SK-MEL-5 (cell line): ENCODE measurements around the gene LAMB1. TPM values are rescaled to one million over a fixed set of nuclear protein-coding genes. Genes with fewer than 3 reads are reported as not detected.
"Not testable (repeated sequence)": the region's sequence is repeated elsewhere in the genome, so short reads cannot be mapped to it uniquely, and the experiment has no call there.

ENCODE experiments used
- DNase-seq: peaks from one replicate; pipeline ENCODE4 v3.0.0-alpha.2; 2016; ENCODE audit warnings: low read depth, low spot score
- in situ Hi-C: cut with HindIII; loops from 2 replicates; pipeline ENCODE4 v1.10.0; 2016; ENCODE audit warnings: low sequenced_read_pairs, high pct_unique_total_duplicates, low pct_unique_long_range_greater_than_20kb
- total RNA-seq: library from RNA; depleted of rRNA; stranded (reverse); fragments of >200 nt; shearing (Covaris generic); gene quantifications from 2 replicates; pipeline ENCODE4 v1.2.3, GENCODE V29; 2014

LAMB1 gene
- total RNA-seq, 1 experiment from 2014 or later: 89.0 TPM

DNA sequence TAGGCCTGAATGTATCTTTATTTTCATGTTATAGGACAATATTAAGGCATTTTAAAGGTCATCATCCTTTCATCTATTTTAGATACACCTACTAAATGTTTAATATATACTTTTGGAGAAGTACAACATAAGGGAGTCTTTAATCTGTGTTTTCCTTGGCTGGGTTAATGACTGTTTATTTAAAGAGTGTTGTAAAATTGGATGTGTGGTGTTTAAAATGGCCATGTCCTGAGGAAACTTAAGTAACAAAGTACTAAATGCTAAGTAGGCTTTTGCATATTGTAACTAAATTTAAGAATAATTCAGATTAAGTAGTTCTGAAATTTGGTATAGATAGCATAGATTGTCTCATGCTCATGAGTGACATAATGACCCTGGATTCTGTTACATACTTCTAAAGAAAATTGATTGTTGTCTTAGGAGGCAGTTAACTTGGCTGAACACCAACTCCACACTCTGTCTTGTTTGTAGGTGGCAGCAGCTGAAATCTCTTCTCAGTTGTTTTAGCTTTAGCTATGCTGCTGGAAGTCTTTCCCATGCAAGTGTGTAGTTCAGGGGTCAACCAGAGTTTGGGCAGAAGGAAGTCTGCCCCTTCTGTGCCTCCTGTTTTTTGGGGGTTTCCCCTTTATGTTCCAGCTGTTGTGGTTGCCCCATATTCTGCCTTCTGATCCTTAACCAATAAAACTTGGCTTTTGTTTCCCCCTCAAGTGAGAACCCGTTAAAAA lies 82.8 kb downstream of the LAMB1 start:
- in situ Hi-C loops: no loop called here
- DNase-seq: no peak

DNA sequence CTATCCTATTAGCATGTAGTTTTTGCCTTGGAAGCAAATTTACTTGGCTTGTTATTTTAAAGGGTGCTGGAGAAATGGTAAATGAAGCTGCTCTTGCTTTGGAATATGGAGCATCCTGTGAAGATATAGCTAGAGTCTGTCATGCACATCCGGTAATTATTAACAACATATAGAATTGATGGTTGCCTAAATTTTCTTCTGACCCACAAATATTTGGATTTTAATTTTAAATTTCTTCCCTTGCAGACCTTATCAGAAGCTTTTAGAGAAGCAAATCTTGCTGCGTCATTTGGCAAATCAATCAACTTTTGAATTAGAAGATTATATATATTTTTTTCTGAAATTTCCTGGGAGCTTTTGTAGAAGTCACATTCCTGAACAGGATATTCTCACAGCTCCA lies 84.0 kb downstream of the LAMB1 start:
- in situ Hi-C loops: no loop called here
- no peak for DNase-seq

DNA sequence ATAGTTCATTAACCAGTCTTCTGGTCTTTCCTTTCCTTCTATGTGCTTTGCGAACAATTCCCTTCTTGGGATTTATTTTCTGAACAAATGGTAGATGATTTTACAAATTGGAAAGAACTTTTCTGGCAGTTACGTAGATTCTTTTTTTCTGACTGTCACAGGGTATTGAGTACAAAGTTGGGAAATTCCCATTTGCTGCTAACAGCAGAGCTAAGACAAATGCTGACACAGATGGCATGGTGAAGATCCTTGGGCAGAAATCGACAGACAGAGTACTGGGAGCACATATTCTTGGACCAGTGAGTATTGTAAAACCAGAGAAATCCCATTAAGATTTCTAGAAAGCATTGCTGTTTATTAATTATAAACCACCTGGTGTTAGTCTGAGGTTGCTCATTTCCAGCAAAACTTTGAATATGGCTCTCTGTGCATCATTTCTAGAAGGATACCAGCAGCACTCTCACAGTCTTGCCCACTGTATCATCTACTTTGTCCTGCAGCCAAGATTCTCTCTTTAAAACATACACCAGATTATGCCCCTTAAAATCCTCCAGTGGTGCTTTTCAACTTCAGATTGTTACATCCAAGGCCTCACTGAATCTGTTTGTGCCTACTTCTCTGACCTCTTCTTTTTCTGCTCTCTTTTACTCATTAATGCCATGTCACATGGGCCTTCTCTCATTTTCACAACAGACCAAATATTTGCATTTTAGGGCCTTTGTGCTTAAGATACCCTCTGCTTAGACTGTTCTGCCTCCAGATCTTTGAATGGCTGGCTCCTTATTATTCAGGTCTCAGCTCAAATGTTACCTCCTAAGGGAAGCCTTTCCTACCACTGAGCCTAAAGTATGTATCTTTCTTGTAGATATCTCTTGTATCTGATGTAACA lies 85.0 kb downstream of the LAMB1 start:
- DNase-seq: no peak
- in situ Hi-C loops: no loop called here

DNA sequence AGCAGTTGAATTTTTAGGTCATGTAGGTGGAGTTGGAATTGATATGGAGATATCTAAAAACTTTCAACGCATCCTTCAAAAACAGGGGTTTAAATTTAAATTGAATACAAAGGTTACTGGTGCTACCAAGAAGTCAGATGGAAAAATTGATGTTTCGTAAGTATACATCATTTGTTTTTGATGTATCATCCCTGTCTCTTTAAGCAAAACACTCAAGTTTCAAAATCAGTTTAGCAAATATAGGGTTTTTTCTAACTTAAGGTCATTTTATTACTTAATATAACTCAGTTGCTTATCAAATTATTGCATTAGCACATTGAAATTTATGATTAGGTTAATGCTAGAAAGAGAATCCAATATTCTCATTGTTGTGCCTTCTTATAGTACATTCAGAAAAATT lies 87.4 kb downstream of the LAMB1 start:
- in situ Hi-C loops: no loop called here

DNA sequence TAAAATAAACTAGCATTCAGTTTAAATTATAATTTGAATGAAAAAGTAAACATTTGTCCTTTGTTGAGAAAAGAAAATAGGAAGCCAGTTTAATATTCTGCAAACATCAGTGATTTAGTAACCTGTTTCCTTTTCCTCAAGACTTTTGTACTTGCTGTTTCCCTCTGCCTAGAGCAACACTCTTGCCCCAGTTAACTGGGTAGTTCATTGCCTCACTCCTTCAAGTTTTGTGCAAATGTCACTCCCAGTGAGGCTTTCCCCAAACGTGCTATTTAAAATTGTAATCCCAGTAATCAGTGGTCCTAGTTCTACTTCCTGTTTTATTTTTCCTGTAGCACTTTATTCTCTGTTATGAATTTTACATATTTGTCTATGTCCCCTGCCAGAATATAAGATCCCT lies 88.1 kb downstream of the LAMB1 start:
- DNase-seq: no peak
- in situ Hi-C loops: no loop called here

More for the DNA sequence above, 87.4 kb downstream of the LAMB1 start:
- DNase-seq: no peak

DNA sequence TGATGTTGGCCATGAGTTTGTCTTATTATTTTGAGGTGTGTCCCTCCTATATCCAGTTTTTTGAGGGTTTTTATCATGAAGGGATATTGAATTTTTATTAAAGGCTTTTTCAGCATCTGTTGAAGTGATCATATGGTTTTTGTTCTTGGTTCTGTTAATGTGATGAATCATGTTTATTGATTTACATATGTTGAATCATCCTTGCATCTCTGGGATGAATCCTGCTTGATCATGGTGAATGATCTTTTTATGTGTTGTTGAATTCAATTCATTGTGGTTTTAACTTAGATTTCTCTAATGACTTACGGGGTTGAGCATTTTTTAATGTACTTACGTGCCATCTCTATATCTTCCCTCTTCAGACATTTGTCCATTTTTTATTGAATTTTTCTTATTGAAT lies 89.1 kb downstream of the LAMB1 start:
- in situ Hi-C loops: no loop called here
- DNase-seq: peak; percentile 38

DNA sequence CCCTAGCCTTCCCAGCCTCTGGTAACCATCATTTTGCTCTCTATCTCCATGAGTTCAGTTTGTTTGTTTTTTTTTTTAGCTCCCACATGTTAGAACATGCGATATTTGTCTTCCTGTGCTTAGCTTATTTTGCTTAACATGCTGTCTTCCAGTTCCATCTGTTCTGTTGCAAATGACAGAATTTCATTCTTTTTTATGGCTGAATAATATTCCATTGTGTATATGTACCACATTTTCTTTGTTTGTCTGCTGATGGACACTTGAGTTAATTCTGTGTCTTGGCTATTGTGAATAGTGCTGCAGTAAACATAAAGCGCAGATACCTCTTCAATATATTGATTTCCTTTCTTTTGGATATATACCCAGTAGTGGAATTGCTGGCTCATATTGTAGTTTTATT lies 91.0 kb downstream of the LAMB1 start:
- in situ Hi-C loops: no loop called here
- no peak for DNase-seq

DNA sequence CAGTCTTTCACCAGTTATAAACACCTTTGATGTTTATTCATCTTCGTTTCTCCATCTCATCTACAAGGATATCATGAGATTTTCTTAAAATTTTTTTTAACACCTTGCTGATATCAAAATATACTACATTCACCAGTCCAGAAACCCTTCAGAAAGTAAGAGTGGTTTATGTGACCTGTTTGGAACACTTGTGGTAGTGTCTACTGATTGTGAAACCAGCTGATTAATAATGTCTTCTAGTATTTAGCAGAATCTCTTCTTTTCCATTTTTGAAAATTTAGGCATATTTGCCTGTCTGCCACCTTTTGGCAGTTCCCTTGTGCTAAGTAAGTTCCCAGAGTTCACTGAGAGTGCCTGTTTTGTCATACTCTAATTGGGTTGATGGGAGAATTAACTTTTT lies 93.5 kb downstream of the LAMB1 start:
- DNase-seq: no peak
- in situ Hi-C loops: no loop called here

DNA sequence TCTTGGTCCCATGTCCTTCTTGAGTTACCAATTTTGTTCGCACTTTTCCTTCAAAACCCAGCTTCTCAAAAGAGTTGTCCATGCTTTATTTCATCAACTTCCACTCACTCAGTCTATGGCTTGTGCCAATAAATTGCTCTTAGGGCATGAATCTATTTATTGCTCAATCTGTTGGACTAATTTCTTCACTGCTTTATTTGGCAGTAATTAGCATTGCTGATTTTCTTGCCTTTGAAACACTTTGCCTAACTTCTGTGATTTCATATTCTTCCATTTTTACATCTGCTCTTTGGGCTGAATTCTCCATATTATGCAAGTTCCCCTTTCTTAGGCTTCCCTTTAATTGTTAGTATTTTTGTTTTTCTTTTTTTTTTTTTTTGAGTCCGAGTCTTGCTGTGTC lies 95.2 kb downstream of the LAMB1 start:
- in situ Hi-C loops: no loop called here
- no peak for DNase-seq

DNA sequence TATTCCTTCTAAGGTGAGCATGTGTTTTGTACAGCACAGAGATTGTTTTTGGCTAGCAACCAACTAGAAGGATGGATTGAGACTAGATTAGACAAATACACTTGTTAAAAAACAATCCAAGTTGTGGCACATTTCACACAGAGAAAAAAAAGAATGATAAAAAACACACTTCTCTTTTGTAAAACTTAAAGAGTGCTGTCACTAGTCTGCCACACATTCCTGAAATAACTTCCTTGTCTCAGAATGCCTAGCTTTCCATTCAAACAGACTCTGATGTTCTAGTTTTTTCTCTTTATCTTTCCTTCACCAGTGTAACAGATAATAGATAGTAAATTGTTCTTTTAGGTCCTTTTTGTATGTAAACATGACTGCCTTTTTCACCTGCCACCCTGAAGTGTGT lies 100.6 kb downstream of the LAMB1 start:
- no peak for DNase-seq
- in situ Hi-C loops: no loop called here

DNA sequence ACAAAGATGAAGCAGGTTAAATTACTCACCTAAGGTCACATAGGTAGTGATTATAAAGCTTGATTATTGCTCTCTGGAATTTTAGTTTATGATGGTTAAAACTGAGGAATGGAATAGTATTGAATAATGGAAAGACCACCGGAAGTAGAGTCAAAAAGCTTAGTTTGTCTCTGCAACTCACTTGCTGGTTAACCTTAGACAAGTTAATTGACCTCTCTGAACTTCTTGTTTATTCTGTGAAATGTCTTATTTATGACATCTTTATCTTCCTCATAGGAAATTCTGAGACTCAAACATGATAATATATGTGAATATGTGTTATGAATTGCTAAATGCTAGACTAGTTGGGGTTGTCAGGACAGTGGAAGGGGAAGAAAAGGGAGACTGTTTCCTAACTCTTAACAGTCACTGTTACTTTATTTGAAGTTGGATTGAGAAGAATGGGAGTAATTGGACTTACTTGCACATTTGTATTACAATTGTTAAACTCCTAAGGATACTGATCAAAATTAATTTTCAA lies 102.4 kb downstream of the LAMB1 start:
- DNase-seq: no peak
- in situ Hi-C loops: no loop called here

DNA sequence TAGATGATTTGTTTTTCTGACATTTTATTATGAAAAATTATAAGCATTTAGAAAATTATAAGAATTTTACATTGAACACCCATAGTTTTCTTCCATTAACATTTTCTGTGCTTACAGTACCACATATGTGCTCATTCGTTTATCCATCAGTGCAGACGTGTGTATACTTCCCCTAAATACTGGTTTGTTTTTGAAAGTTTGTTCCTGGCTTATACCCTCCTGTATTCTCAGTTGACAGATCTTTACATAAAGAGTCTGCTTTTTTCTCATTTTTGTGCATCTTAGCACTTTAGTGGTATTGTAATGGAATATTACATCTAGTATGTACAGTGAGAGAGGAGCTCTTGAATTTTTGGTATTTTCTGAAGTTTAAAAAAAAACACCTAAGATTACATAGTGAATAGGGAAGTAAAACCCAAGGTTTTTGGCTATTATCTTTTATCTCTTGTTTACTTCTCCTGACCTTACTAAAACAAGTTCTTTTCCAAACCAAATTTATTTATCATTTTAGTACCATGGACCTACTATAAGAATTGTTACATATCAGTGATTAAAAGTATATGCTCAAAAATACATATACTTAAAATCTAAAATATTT lies 103.9 kb downstream of the LAMB1 start:
- in situ Hi-C loops: no loop called here
- no peak for DNase-seq

DNA sequence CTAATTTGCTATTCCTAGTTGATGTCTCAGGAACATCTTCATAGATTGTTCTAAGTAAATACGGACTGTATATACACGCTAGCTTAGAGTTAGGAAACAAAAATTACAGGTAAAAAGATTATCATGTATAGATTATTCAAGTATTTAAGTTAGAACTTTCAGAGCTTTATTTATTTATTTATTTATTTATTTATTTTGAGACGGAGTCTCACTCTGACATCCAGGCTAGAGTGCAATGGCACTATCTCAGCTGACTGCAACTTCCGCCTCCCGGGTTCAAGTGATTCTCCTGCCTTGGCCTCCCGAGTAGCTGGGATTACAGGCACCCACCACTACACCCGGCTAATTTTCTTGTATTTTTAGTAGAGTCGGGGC lies 110.6 kb downstream of the LAMB1 start:
- DNase-seq, in situ Hi-C loops: not testable (repeated sequence)

DNA sequence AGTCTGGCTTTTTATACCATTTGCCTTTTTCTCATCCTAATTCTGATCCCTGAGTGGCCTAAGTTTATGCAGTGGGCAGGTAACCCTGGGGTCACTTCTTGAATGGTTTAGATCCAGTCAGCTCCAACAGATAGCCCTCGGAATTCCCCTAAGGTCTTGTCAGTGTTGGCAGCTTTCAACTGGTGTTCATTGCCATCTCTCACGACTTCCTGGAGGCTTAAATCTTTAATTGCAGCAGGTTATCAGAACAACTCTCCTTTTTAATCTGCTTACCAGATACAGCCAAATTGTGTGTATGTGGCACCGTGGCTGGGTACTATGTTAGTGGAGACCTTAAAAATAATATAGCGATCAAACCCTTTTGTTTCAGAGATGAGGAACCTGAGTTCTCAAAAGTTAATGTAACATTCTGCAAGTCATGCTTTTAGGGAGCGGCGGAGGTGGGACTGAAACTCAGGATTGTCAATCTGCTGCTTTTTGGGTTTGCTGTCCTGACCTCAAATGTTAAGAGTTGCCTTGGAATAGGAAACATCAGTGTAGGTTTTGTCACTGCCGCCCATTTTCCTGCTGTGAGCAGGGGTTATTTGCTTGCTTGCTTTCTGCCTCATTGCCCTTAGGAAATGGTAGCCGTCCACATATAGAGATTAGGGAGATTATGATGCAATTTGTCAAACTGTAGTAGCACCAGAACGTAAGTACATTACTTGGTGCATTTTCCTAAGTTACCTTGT lies 111.2 kb downstream of the LAMB1 start:
- in situ Hi-C loops: no loop called here
- DNase-seq: no peak

DNA sequence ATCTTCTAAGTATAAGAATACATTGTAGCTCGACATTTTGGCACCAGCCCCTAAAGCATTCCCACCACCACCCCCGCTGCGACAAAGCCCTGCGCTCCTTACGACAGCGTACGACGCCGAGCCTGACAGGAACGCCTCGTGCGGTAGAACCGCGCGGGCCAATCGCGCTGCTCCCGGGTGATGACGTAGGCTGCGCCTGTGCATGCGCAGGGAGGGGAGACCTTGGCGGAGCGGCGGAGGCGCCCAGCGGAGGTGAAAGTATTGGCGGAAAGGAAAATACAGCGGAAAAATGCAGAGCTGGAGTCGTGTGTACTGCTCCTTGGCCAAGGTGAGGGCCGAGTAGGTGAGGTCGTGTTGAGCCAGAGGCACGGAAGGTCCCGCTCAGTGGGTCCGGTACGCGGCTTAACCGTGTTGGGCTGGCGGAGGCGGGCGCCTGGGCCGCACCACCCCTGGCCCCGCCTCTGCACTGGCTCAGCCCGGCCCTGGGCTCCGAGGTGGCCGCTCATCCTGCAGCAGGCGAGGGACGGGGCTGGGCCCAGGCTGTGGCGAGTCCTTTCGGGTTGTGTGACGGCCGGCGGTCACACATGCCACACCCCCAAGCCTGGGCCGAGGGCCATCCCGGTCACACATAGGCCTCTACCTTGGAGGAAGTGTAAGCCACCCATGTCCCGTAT lies 111.9 kb downstream of the LAMB1 start, which contains the start of gene DLD:
DLD (plus strand) TSS at position 222 of the 674 bp plus-strand sequence; CDS start at position 290, 68 bp downstream.
- in situ Hi-C loops: no loop called here
- peak; percentile 94 for DNase-seq

DNA sequence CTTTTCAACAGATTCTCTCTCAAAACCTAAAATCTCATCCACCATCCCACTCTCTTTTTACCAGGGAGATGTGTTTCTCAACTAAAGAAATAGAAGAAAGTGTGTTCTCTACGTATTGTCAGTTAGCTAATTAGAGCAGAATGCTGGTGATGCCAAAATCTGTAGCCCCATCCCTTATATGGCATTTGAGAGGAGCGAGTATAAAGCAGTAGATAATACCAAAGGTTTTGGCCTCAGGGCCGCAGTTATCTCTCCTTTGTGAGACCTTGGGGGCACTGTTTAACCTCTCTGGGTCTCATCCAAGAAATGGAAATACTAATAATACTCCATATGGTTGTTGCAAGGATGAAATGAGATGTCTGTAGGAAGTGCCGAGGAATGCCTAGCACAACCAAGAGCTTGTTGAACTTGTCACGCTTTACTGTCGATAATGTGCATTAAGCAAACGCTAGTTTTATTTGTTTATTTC lies 112.4 kb downstream of the LAMB1 start:
- in situ Hi-C loops: no loop called here

DNA sequence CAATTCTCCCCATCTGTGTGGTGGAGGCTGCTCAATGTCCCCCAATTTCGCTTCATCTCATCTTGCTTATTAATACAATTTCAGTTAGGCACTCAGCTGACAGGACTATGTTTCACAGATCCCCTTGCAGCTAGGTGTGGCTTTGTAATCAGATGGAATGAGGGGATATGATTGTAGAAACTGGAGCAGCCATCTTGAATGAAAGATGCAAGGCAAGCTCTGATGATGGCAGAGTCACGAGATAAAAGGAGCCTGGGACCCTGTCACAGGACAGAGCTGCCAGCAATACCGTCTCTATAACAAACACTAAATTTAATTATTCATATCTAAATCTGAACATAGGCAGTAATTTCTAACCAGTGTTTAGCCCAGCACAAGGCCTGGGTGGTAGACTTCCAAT lies 113.0 kb downstream of the LAMB1 start:
- in situ Hi-C loops: no loop called here
- DNase-seq: no peak

More for the DNA sequence above, 112.4 kb downstream of the LAMB1 start:
- no peak for DNase-seq
